Right lobe of liver (tissue), 6 donors: ENCODE measurements around the gene APBA1. TPM values are rescaled to one million over a fixed set of nuclear protein-coding genes. Genes with fewer than 3 reads are reported as not detected.

Experiments used
- ATAC-seq, 4 donors: fragments of 200-7000 bp; cut with Tn5 transposase; one replicate each; pipeline ENCODE4 v1.9.1; 2020; ENCODE audit warnings: mild to moderate bottlenecking in 4 of 4, moderate library complexity in 4 of 4
- DNase-seq, 3 donors: peaks; one replicate each; pipeline ENCODE4 v3.0.0-alpha.2; 2020
- H3K27ac ChIP-seq, 3 donors: fragments of 200-600 bp; one replicate each; pipeline ENCODE4 v1.8.0; 2022
- H3K27me3 ChIP-seq, 2 donors: fragments of 200-600 bp; one replicate each; pipeline ENCODE4 v1.8.0; 2022
- H3K36me3 ChIP-seq, 4 donors: fragments of 200-600 bp; sonication (generic) in 1 of 4; one replicate each; pipeline versions ENCODE4 v1.5.1 to v1.8.0; 2017 to 2022; ENCODE audit warnings: control low read depth in 1 of 4
- H3K4me1 ChIP-seq, 4 donors: fragments of 200-600 bp; sonication (generic) in 1 of 4; one replicate each; pipeline versions ENCODE4 v1.5.1 to v1.8.0; 2017 to 2022; ENCODE audit warnings: control low read depth in 1 of 4
- H3K4me3 ChIP-seq, 3 donors: fragments of 200-600 bp; one replicate each; pipeline ENCODE4 v1.8.0; 2022
- H3K9me3 ChIP-seq, 4 donors: fragments of 200-600 bp; sonication (generic) in 1 of 4; one replicate each; pipeline versions ENCODE4 v1.5.1 to v1.8.0; 2017 to 2022; ENCODE audit warnings: control low read depth in 1 of 4
- CTCF ChIP-seq, 4 donors: fragments of 200-600 bp in 3 of 4; fragments of 450-650 bp in 1 of 4; IDR thresholded peaks; one replicate each; pipeline versions ENCODE4 v1.5.1 to v1.8.0; 2016 to 2022; ENCODE audit warnings: antibody characterized with exemption in 4 of 4, mild to moderate bottlenecking in 2 of 4
- POLR2A ChIP-seq: fragments of 450-650 bp; IDR thresholded peaks from one replicate; pipeline ENCODE4 v1.6.1; 2017; ENCODE audit warnings: antibody characterized with exemption, mild to moderate bottlenecking
- WGBS: methylation state at CpG from one replicate; pipeline ENCODE4 v1.1.6; 2018; ENCODE audit warnings: low coverage, low lambda C conversion rate; ENCODE audit not compliant: insufficient coverage; ENCODE audit errors: missing lambda C conversion rate; 5-methylcytosine and 5-hydroxymethylcytosine counted together
- intact Hi-C, 2 donors: fragments of 100-400 bp; cut with DNase I; formaldehyde crosslinking; loops; one replicate each; pipeline versions ENCODE4 v1.11.2 to v1.14.1; 2022
- total RNA-seq, 6 experiments: library from RNA; depleted of rRNA in 2 of 6; stranded (reverse); fragments of >200 nt in 2 of 6; fragmentation: NEBNext Ultra II Directional in 3 of 6; extraction: Animal tissue kit (Norgen Biotek cat#: 25700) in 3 of 6; gene quantifications; one replicate each; pipeline versions ENCODE4 v1.1.0 to v1.2.4, GENCODE V29; 2016 to 2023
- donor health status: DM: no; HTN: yes; CAD: no.
- donor health status: DM: no; HTN: no; CAD: no.
- donor health status: DM: no; HTN: no; CAD: no.
- donor health status: DM: no; HTN: yes; CAD: no.
- donor health status: DM: no; HTN: yes; CAD: no.

APBA1 gene
- total RNA-seq, 6 experiments from 2014 or later: 6.6 to 25.5 (median 16.7) TPM

GRCh38 chr9:69483886-69484422, 188.2 kb downstream of the APBA1 start:
- TF ChIP-seq CTCF (IDR thresholded peaks at IDR 0.05): no peak
- no peak for TF ChIP-seq POLR2A
- 79% methylated on average over 2 of the region's 2 CpGs for WGBS
- H3K27ac ChIP-seq: no peak overlapping the region
- no peak overlapping the region for H3K4me3 ChIP-seq
- DNase-seq (no peak), ATAC-seq (peak in 1 of 4 donors; percentile 29)
- intact Hi-C loops: no loop called here
- H3K36me3 ChIP-seq: no peaks in the 10 kb centered on the region
- no peaks in the 10 kb centered on the region for H3K4me1 ChIP-seq
- no peaks in the 10 kb centered on the region for H3K27me3 ChIP-seq
- no peaks in the 10 kb centered on the region for H3K9me3 ChIP-seq

GRCh38 chr9:69476797-69477196, 195.4 kb downstream of the APBA1 start:
- TF ChIP-seq POLR2A (no peak), CTCF (IDR thresholded peaks at IDR 0.05) (no peak)
- no peak for ATAC-seq

GRCh38 chr9:69476016-69476415, 196.2 kb downstream of the APBA1 start:
- H3K9me3 ChIP-seq: no peaks in the 10 kb centered on the region
- no peak for DNase-seq
- no peaks in the 10 kb centered on the region for H3K36me3 ChIP-seq
- WGBS: 56% methylated on average over 6 of the region's 6 CpGs
- H3K4me1 ChIP-seq: peaks cover 0 to 17% (median 5%) of the 10 kb centered on the region in 4 donors
- TF ChIP-seq POLR2A (no peak), CTCF (IDR thresholded peaks at IDR 0.05) (no peak)
- no peak overlapping the region for H3K27ac ChIP-seq
- H3K4me3 ChIP-seq: no peak overlapping the region
- peak in 1 of 4 donors; percentile 15 for ATAC-seq
- intact Hi-C loops: no loop called here
- no peaks in the 10 kb centered on the region for H3K27me3 ChIP-seq

More at GRCh38 chr9:69476797-69477196, 195.4 kb downstream of the APBA1 start:
- WGBS: 81% methylated on average over 7 of the region's 7 CpGs
- Histone ChIP-seq H3K36me3 (no peaks in the 10 kb centered on the region), H3K27me3 (no peaks in the 10 kb centered on the region), H3K4me1 (peaks cover 0 to 9% (median 1%) of the 10 kb centered on the region in 4 donors), H3K27ac (no peak overlapping the region), H3K4me3 (no peak overlapping the region), H3K9me3 (no peaks in the 10 kb centered on the region)
- intact Hi-C loops: no loop called here
- no peak for DNase-seq

- TF ChIP-seq CTCF (IDR thresholded peaks at IDR 0.05) (no peak), POLR2A (no peak)
- 64% methylated on average over 3 of the region's 4 CpGs for WGBS
- Histone ChIP-seq H3K27me3 (no peaks in the 10 kb centered on the region), H3K36me3 (no peaks in the 10 kb centered on the region), H3K27ac (no peak overlapping the region), H3K4me3 (no peak overlapping the region), H3K4me1 (peaks cover 0 to 27% (median 9%) of the 10 kb centered on the region in 4 donors), H3K9me3 (no peaks in the 10 kb centered on the region)
- intact Hi-C loops: no loop called here
- DNase-seq (no peak), ATAC-seq (no peak)
Measured at GRCh38 chr9:69474821-69475220, 197.3 kb downstream of the APBA1 start.
